Fibroblast of lung (primary cell): Measurements from ENCODE around the gene SLC29A1. TPM values are rescaled to one million over a fixed set of nuclear protein-coding genes. Genes with fewer than 3 reads are reported as not detected.

Source experiments
- DNase-seq, 2 donors: peaks; one replicate each; pipeline versions ENCODE4 v3.0.0 to v3.0.0-alpha.2; 2010; ENCODE audit warnings: low read depth in 2 of 2
- H2AFZ ChIP-seq: 2 replicates; pipeline ENCODE4 v1.5.1; 2012; ENCODE audit warnings: low read length, control low read depth, inconsistent platforms
- H3K27ac ChIP-seq: 2 replicates; pipeline ENCODE4 v1.5.1; 2011; ENCODE audit warnings: low read length, control low read depth; ENCODE audit not compliant: insufficient read depth
- H3K27me3 ChIP-seq: 2 replicates; pipeline ENCODE4 v1.5.1; 2011; ENCODE audit warnings: mild to moderate bottlenecking, low read length; ENCODE audit not compliant: control insufficient read depth, insufficient read depth
- H3K36me3 ChIP-seq: 2 replicates; pipeline ENCODE4 v1.5.1; 2011; ENCODE audit warnings: low read length; ENCODE audit not compliant: control insufficient read depth, insufficient read depth
- H3K4me1 ChIP-seq: 2 replicates; pipeline ENCODE4 v1.5.1; 2011; ENCODE audit warnings: low read length; ENCODE audit not compliant: control insufficient read depth, insufficient read depth; ENCODE audit errors: extremely low read depth
- H3K4me2 ChIP-seq: 2 replicates; pipeline ENCODE4 v1.5.1; 2011; ENCODE audit warnings: low read length, control low read depth; ENCODE audit not compliant: insufficient read depth; ENCODE audit errors: extremely low read depth
- H3K4me3 ChIP-seq, 4 experiments: fragments of 200-600 bp in 1 of 4; sonication (generic) in 1 of 4; replicated peaks in 1 of 4; 2 replicates each; pipeline ENCODE4 v1.5.1; 2011 to 2016; ENCODE audit warnings: low read length in 4 of 4, low read depth in 3 of 4, mild to moderate bottlenecking in 3 of 4, control low read depth in 2 of 4, inconsistent platforms in 1 of 4, mixed read lengths in 1 of 4; ENCODE audit not compliant: insufficient read depth in 1 of 4; ENCODE audit errors: control extremely low read depth in 1 of 4
- H3K79me2 ChIP-seq: 2 replicates; pipeline ENCODE4 v1.5.1; 2012; ENCODE audit warnings: mild to moderate bottlenecking, low read length, inconsistent platforms; ENCODE audit not compliant: control insufficient read depth, insufficient read depth
- H3K9ac ChIP-seq: 2 replicates; pipeline ENCODE4 v1.5.1; 2011; ENCODE audit warnings: mild to moderate bottlenecking, low read length, control low read depth; ENCODE audit not compliant: insufficient read depth
- H3K9me3 ChIP-seq: 2 replicates; pipeline ENCODE4 v1.5.1; 2012; ENCODE audit warnings: low read depth, low read length; ENCODE audit not compliant: control insufficient read depth, insufficient read depth
- H4K20me1 ChIP-seq: 2 replicates; pipeline ENCODE4 v1.5.1; 2011; ENCODE audit warnings: low read length; ENCODE audit not compliant: control insufficient read depth, insufficient read depth; ENCODE audit errors: extremely low read depth
- CTCF ChIP-seq, 2 donors: IDR thresholded peaks in 1 of 2; conservative IDR thresholded peaks in 1 of 2; 1 replicate in 1 of 2; 2 replicates in 1 of 2; pipeline ENCODE4 v1.5.1; 2011 to 2012; ENCODE audit warnings: low read length in 2 of 2, control low read depth in 1 of 2, inconsistent platforms in 1 of 2, low read depth in 1 of 2, mild to moderate bottlenecking in 1 of 2
- EZH2 ChIP-seq: IDR thresholded peaks from 2 replicates; pipeline ENCODE4 v1.5.1; 2012; ENCODE audit warnings: low read length, control low read depth, mild to moderate bottlenecking; ENCODE audit errors: missing control alignments
- polyA plus RNA-seq, 2 donors: library from polyadenylated mRNA; depleted of rRNA in 1 of 2; stranded (reverse) in 1 of 2; unstranded in 1 of 2; fragments of >200 nt; gene quantifications; 2 replicates each; pipeline ENCODE4 v1.2.1, GENCODE V29; 2011 to 2012; ENCODE audit warnings: missing spikeins in 1 of 2
- total RNA-seq: library from RNA; depleted of rRNA; stranded (reverse); fragments of >200 nt; gene quantifications from 2 replicates; pipeline ENCODE4 v1.2.1, GENCODE V29; 2014

Gene SLC29A1
- total and polyA plus RNA-seq, 2 donors (not counting 1 experiment from before 2014, with no cell fraction given): 13.4 to 21.9 TPM

DNA sequence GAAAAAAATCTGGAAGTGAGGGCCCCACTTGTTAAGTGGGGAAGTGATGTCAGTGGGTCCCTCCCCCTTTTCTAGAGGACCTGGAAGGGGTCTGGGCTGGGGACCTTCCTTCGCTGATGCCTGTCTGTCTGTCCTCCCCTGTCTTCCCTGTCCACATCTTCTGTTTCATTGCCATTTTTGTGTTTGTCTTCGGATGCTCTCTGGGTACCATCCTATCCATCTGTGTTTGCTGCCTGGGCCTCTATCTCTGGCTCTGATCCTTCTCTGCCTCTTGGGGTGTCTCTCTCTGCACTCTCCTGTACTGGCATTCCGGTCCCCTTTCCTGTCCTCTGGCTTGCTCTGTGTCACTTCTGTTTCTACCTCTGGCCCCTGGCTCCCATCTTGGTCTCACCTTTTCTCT lies 49.1 kb downstream of the SLC29A1 start:
- peaks cover 2% of the 10 kb centered on the region for H4K20me1 ChIP-seq
- no peak for DNase-seq
- H3K4me1 ChIP-seq: no peaks in the 10 kb centered on the region
- no peaks in the 10 kb centered on the region for H3K79me2 ChIP-seq
- H3K4me3 ChIP-seq: no peak overlapping the region
- H3K36me3 ChIP-seq: no peaks in the 10 kb centered on the region
- no peak overlapping the region for H3K9ac ChIP-seq
- no peak overlapping the region for H3K27ac ChIP-seq
- no peak overlapping the region for H2AFZ ChIP-seq
- TF ChIP-seq CTCF (conservative IDR thresholded peaks at IDR 0.05 in 1 of 2, IDR thresholded peaks at IDR 0.05 in 1 of 2; ENCODE audit: low read depth in 1 of 2, low read length in 2 of 2): no peak
- TF ChIP-seq EZH2: no peak
- H3K27me3 ChIP-seq: peaks cover 67% of the 10 kb centered on the region
- no peak overlapping the region for H3K4me2 ChIP-seq
- H3K9me3 ChIP-seq: no peaks in the 10 kb centered on the region

GRCh38 chr6:44272999-44273566 lies 49.7 kb downstream of the SLC29A1 start:
- H3K4me1 ChIP-seq: no peaks in the 10 kb centered on the region
- H3K27me3 ChIP-seq: peaks cover 71% of the 10 kb centered on the region
- no peak overlapping the region for H3K4me3 ChIP-seq
- H2AFZ ChIP-seq: no peak overlapping the region
- TF ChIP-seq CTCF (conservative IDR thresholded peaks at IDR 0.05 in 1 of 2, IDR thresholded peaks at IDR 0.05 in 1 of 2; ENCODE audit: low read depth in 1 of 2, low read length in 2 of 2) (no peak), EZH2 (no peak)
- H4K20me1 ChIP-seq: peaks cover 2% of the 10 kb centered on the region
- H3K9me3 ChIP-seq: no peaks in the 10 kb centered on the region
- H3K79me2 ChIP-seq: no peaks in the 10 kb centered on the region
- no peaks in the 10 kb centered on the region for H3K36me3 ChIP-seq
- H3K27ac ChIP-seq: no peak overlapping the region
- DNase-seq: no peak
- no peak overlapping the region for H3K4me2 ChIP-seq
- no peak overlapping the region for H3K9ac ChIP-seq

- Histone ChIP-seq H3K4me3 (no peak overlapping the region), H2AFZ (no peak overlapping the region), H3K4me1 (no peaks in the 10 kb centered on the region), H3K9ac (no peak overlapping the region), H3K79me2 (no peaks in the 10 kb centered on the region), H4K20me1 (peaks cover 2% of the 10 kb centered on the region), H3K36me3 (no peaks in the 10 kb centered on the region), H3K4me2 (no peak overlapping the region), H3K27me3 (peaks cover 66% of the 10 kb centered on the region), H3K27ac (no peak overlapping the region), H3K9me3 (no peaks in the 10 kb centered on the region)
- TF ChIP-seq EZH2: no peak
- DNase-seq: no peak
Measured at GRCh38 chr6:44273617-44274016, 50.2 kb downstream of the SLC29A1 start.
